LNCaP clone FGC (cell line): ENCODE measurements around the gene KIF1B.

Experiments used
- DNase-seq: peaks from one replicate; pipeline ENCODE4 v3.0.0-alpha.2; 2011; ENCODE audit warnings: low read depth
- H3K4me3 ChIP-seq: 2 replicates; pipeline ENCODE4 v1.5.1; 2011; ENCODE audit warnings: mild to moderate bottlenecking, low read depth, low read length, control low read depth
- CTCF ChIP-seq: IDR thresholded peaks from 2 replicates; pipeline ENCODE4 v1.5.1; 2012; ENCODE audit warnings: mild to moderate bottlenecking; ENCODE audit not compliant: control insufficient read depth, insufficient read depth; ENCODE audit errors: extremely low read depth

KIF1B gene

DNA sequence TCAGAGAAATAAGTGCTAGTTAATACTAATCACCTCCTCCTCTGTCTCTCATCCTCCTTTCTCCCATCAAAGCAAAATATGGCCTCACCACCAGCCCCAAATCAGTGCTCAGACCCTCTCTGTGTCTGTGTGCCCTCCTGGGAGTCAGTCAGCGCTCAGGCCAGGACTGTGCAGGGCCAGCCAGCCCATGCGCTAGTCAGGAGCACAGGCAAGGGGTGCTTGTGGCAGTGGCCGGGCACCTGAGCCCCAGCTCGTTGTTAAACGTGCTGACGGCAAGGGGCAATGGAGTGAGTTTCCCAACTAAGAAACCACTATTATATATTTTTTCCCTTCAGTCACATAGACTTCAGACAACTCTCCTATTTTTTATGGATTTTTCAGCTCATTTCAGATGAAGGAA lies 169.3 kb downstream of the KIF1B start:
- no peak overlapping the region for H3K4me3 ChIP-seq
- DNase-seq = no peak
- TF ChIP-seq CTCF = no peak

- no peak for TF ChIP-seq CTCF
- no peak for DNase-seq
- no peak overlapping the region for H3K4me3 ChIP-seq
These were observed 170.4 kb downstream of the KIF1B start for GRCh38 chr1:10380594-10381275.

DNA sequence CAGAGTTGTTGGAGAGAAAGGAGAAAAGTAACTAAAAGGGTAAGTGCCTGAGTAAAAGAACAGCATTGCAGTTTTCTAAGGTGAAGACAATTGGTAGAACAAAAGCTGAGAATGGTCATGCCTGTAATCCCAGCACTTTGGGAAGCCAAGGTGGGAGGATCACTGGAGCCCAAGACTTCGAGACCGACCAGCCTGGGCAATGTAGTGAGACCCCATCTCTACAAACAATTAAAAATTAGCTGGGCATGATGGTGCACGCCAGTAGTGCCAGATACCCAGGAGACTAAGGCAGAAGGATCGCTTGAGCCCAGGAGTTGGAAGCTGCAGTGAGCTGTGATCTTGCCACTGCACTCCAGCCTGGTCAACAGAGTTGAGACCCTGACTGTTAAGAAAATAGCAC lies 173.3 kb downstream of the KIF1B start:
- no peak overlapping the region for H3K4me3 ChIP-seq
- no peak for TF ChIP-seq CTCF
- no peak for DNase-seq

DNA sequence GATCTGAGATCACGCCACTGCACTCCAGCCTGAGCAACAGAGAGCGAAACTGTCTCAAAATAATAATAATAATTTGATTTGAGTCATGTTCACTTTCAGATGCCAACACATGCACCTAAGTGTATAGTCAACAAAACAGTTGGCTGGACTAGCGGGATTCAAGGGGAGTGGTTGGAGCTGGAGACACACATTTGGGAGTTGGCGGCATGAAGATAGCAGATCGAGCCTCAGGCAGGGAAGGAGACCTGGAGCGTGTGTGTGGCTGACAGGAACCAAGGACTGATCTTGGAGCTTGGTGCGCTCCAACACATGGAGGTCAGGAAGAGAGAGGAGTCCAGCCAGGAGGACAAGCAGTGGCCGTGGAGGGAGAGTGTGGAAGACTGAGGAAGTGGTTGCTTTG lies 173.8 kb downstream of the KIF1B start:
- H3K4me3 ChIP-seq = no peak overlapping the region
- no peak for TF ChIP-seq CTCF
- no peak for DNase-seq

DNA sequence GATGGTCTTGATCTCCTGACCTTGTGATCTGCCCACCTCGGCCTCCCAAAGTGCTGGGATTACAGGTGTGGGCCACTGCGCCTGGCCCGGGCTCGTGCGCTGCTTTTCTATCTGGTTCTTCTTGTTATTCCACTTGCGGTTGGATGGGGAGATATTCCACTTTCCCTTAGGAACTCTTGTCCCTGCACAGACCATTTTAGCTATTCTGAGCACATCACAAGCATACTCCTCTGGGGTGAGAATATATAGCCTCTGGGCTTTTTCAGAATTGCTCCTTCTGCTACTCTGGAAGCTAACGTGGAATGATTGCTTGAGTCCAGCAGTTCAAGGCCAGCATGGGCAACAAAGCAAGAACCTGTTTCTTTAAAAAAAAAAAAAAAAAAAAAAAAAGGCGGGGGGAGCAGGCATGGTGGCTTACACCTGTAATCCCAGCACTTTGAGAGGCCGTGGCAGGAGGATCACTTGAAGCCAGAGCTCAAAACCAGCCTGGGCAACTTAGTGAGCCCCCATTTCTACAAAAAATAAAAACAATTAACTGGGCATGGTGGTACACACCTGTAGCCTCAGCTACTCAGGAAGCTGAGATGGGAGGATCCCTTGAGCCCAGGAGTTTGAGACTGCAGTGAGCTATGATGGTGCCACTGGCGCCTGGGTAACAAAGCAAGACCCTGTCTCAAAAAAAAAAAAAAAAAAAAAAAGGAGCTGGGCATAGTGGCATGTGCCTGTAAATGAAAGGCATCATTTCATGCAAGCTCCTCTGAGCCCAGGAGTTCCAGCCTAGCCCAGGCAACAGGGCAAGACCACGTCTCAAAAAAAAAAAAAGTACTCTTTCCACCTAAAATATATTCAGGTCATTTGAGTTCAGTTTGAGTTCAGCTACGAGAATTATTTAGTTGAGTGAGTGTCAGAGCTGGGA lies 176.6 kb downstream of the KIF1B start:
- H3K4me3 ChIP-seq = no peak overlapping the region
- TF ChIP-seq CTCF = no peak
- no peak for DNase-seq

DNA sequence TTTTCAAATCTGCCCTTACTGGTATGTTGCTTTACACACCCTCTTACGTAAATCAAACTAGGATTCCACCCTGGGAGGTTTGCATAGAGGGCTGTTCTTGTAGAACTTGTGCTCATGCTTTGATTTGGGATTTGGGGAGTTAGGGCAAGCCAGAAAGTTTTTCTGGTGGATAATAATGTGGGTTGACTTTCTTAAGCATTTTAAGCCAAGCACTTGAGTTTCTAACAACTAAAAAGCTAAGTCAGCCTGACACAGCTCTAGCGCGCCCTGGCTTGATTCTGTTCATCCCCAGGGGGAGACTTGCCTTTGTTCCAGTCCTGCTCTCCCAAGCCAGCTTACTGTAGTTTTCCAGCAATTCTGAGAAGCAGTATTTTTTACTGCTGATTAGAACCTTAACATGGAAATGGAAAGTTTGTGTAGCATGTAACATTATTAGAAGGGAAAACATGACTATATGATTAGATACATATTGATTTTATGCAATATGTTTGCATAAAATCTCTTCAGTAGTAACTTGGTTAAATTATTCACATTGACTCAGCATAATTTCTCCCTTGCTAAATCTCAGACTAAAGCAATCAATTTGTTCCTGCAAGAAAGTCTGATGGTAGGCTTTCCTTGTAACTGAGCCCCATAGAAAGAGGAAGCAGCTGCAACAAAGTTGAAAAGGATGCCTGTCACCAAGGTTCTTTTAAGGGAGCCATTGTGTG lies 177.5 kb downstream of the KIF1B start:
- DNase-seq = no peak
- no peak overlapping the region for H3K4me3 ChIP-seq
- no peak for TF ChIP-seq CTCF
